GM15510 (cell line): ENCODE data around the gene WNK1.

Experiments
- POLR2A ChIP-seq: IDR thresholded peaks from 3 replicates; pipeline ENCODE4 v1.6.1; 2011; ENCODE audit warnings: borderline replicate concordance; ENCODE audit not compliant: insufficient read length; ENCODE audit errors: extremely low read depth

WNK1 gene

GRCh38 chr12:863285-863684 is 110.9 kb downstream of the WNK1 start:
- no peak for TF ChIP-seq POLR2A

- no peak for TF ChIP-seq POLR2A
Measured at GRCh38 chr12:865614-866013, 113.2 kb downstream of the WNK1 start.

- TF ChIP-seq POLR2A = no peak
Measured at GRCh38 chr12:867905-868304, 115.5 kb downstream of the WNK1 start.

- TF ChIP-seq POLR2A = no peak
Measured at GRCh38 chr12:868722-869121, 116.3 kb downstream of the WNK1 start.

DNA sequence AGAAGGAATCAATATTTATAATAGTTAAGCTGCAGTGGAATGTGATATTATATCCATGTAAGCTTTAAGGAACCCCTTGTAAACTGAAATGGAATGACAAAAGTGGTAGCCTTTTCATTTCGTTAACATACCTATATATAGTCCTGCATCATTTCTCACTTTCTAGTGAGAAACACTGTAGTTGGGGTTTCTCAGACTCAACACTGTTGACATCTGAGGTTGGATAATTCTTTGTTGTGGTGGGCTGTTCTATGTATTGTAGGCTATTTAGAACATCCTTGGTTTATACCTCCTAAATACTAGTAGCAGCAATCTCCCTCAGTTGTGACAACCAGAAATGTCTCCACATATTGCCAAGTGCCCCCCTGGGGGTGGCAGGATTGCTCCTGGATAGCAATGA is 118.0 kb downstream of the WNK1 start:
- no peak for TF ChIP-seq POLR2A

DNA sequence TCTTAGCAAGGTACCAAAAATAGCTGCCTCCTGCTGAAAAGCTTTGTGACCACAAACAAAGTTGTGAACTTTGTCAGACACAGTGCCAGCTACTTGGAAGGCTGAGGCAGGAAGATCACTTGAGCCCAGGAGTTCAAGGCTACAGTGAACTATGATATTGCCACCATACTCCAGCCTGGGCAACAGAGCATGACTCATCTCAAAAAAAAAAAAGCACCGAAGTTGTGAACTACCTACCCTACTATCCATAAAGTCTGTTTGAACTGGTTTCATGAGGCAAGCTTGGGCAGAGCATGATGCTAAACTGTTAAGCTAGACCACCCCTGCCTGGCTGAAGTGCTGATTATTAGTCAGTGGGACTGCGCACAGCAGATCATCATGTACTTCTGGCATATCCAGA is 121.6 kb downstream of the WNK1 start:
- no peak for TF ChIP-seq POLR2A

- no peak for TF ChIP-seq POLR2A
Measured at GRCh38 chr12:879641-880040, 127.3 kb downstream of the WNK1 start.

- no peak for TF ChIP-seq POLR2A
Measured at GRCh38 chr12:880656-881055, 128.3 kb downstream of the WNK1 start.

GRCh38 chr12:884746-885414 is 132.5 kb downstream of the WNK1 start:
- no peak for TF ChIP-seq POLR2A

GRCh38 chr12:885701-886100 is 133.3 kb downstream of the WNK1 start:
- no peak for TF ChIP-seq POLR2A

- no peak for TF ChIP-seq POLR2A
Measured at GRCh38 chr12:886206-886605, 133.8 kb downstream of the WNK1 start.

DNA sequence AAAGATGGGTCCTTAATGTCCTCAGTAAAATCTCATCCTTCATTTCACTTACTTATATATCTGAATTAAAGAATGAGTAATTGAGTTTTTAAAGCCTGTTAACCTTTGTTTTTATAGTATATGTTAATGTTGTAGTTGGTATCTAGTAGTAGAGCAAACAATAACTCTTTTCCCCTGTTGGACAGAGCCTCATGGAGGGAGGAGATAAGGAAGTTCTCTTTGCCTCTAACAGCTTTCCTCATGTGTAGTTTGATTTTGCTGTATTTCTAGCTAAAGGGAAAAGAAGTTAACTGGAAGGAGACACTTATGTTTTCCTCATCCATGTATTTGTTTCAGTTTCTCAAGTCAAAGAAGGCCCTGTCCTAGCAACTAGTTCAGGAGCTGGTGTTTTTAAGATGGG is 141.8 kb downstream of the WNK1 start:
- no peak for TF ChIP-seq POLR2A

DNA sequence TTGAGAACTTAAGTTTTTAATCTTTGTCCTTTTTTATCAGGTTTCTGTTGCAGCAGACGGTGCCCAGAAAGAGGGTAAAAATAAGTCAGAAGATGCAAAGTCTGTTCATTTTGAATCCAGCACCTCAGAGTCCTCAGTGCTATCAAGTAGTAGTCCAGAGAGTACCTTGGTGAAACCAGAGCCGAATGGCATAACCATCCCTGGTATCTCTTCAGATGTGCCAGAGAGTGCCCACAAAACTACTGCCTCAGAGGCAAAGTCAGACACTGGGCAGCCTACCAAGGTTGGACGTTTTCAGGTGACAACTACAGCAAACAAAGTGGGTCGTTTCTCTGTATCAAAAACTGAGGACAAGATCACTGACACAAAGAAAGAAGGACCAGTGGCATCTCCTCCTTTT is 143.7 kb downstream of the WNK1 start:
- no peak for TF ChIP-seq POLR2A

DNA sequence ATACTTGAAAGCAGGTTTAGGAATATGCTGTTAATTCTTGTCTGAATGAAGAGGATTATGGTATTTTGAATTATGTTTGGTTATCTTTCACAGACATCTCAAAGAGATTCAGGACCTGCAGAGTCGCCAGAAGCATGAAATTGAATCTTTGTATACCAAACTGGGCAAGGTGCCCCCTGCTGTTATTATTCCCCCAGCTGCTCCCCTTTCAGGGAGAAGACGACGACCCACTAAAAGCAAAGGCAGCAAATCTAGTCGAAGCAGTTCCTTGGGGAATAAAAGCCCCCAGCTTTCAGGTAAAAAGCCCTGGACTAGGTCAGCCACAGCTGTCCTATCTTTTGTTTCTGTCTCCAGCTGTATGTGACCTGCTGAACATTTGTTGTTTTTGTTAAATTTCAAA is 145.0 kb downstream of the WNK1 start:
- TF ChIP-seq POLR2A = no peak

DNA sequence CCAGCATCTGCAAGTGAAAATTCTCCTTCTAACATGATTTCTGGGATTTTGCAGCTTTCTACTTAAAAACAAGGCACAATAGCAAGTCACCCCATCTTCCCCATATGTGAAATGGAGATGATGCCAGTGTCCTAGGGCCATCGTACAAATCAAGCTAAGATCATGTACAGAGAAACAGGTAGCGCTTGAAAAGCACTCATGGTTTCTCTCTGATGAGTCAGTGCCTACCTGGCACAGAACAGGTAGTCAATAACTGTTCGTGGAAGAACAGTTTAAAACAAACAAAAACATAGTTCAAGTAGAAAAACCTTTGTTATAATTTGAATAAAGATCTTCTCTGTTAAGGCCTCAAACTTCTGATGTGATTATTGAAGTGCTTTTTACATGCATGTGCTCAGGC is 150.2 kb downstream of the WNK1 start:
- no peak for TF ChIP-seq POLR2A

GRCh38 chr12:903055-903454 is 150.7 kb downstream of the WNK1 start:
- no peak for TF ChIP-seq POLR2A

- no peak for TF ChIP-seq POLR2A
Measured at GRCh38 chr12:904010-904414, 151.6 kb downstream of the WNK1 start.

- TF ChIP-seq POLR2A = no peak
Measured at GRCh38 chr12:905261-906031, 153.1 kb downstream of the WNK1 start.
